Thyroid gland (tissue), 4 donors: ENCODE measurements around the gene IGF2R. TPM values are rescaled to one million over a fixed set of nuclear protein-coding genes. Genes with fewer than 3 reads are reported as not detected.
"Not testable (repeated sequence)": the region's sequence is repeated elsewhere in the genome, so short reads cannot be mapped to it uniquely, and the experiment has no call there.

Experiments used
- DNase-seq, 2 donors: peaks; one replicate each; pipeline ENCODE4 v3.0.0-alpha.2; 2019
- H3K27ac ChIP-seq, 3 donors: fragments of 200-600 bp; sonication (generic); 1 replicate in 2 of 3; 2 replicates in 1 of 3; pipeline ENCODE4 v1.5.1; 2016 to 2019; ENCODE audit warnings: mild to moderate bottlenecking in 1 of 3, moderate library complexity in 1 of 3
- H3K27me3 ChIP-seq: fragments of 200-600 bp; sonication (generic); one replicate; pipeline ENCODE4 v1.5.1; 2019
- H3K36me3 ChIP-seq, 2 donors: fragments of 200-600 bp; sonication (generic); one replicate each; pipeline ENCODE4 v1.5.1; 2016 to 2019
- H3K4me1 ChIP-seq, 2 donors: fragments of 200-600 bp; sonication (generic); one replicate each; pipeline ENCODE4 v1.5.1; 2017 to 2019
- H3K4me3 ChIP-seq, 3 donors: fragments of 200-600 bp; sonication (generic); replicated peaks in 1 of 3; 1 replicate in 2 of 3; 2 replicates in 1 of 3; pipeline ENCODE4 v1.5.1; 2016; ENCODE audit warnings: mild to moderate bottlenecking in 1 of 3
- H3K9me3 ChIP-seq: fragments of 200-600 bp; sonication (generic); one replicate; pipeline ENCODE4 v1.5.1; 2017
- CTCF ChIP-seq, 6 experiments: fragments of 200-600 bp in 3 of 6; fragments of 450-650 bp in 3 of 6; sonication (generic) in 3 of 6; IDR thresholded peaks; one replicate each; pipeline ENCODE4 v1.5.1; 2016 to 2019; ENCODE audit warnings: antibody characterized with exemption in 6 of 6, mild to moderate bottlenecking in 2 of 6, inconsistent platforms in 1 of 6, moderate library complexity in 1 of 6
- POLR2A ChIP-seq, 2 donors: fragments of 450-650 bp; IDR thresholded peaks; one replicate each; pipeline ENCODE4 v1.6.1; 2017; ENCODE audit warnings: antibody characterized with exemption in 2 of 2, mild to moderate bottlenecking in 2 of 2, moderate library complexity in 1 of 2
- WGBS, 2 donors: methylation state at CpG; one replicate each; pipeline ENCODE4 v1.1.5; 2017; 5-methylcytosine and 5-hydroxymethylcytosine counted together
- intact Hi-C: fragments of 100-400 bp; cut with DNase I; formaldehyde crosslinking; loops from one replicate; pipeline ENCODE4 v1.15.1; 2023
- total RNA-seq, 4 donors: library from RNA; depleted of rRNA; stranded (reverse); fragments of >200 nt; gene quantifications; one replicate each; pipeline ENCODE4 v1.2.3, GENCODE V29; 2016

The IGF2R gene
- total RNA-seq, 4 donors from 2014 or later: 82.1 to 104 (median 94.2) TPM

- TF ChIP-seq POLR2A (IDR thresholded peaks at IDR 0.05): no peak
- TF ChIP-seq CTCF (IDR thresholded peaks at IDR 0.05): no peak
- Histone ChIP-seq H3K9me3 (no peaks in the 10 kb centered on the region), H3K4me1 (peaks cover 0 to 4% of the 10 kb centered on the region in 2 donors), H3K36me3 (no peaks in the 10 kb centered on the region), H3K27me3 (no peaks in the 10 kb centered on the region), H3K27ac (no peak overlapping the region), H3K4me3 (no peak overlapping the region)
- DNase-seq: no peak
- WGBS, 2 donors: 90 to 92% methylated on average over 13 of the region's 13 CpGs
- intact Hi-C loops: loop anchor here (5.0 kb wide), 1 partner anchor 318 kb away; no protein-coding TSS in a partner anchor
These were observed 170.0 kb downstream of the IGF2R start for GRCh38 chr6:160138839-160139419.

- H3K27me3 ChIP-seq: no peaks in the 10 kb centered on the region
- no peak overlapping the region for H3K27ac ChIP-seq
- no peaks in the 10 kb centered on the region for H3K9me3 ChIP-seq
- no peak for DNase-seq
- TF ChIP-seq POLR2A (IDR thresholded peaks at IDR 0.05) (no peak), CTCF (IDR thresholded peaks at IDR 0.05) (no peak)
- peaks cover 0 to 4% of the 10 kb centered on the region in 2 donors for H3K4me1 ChIP-seq
- H3K4me3 ChIP-seq: no peak overlapping the region
- H3K36me3 ChIP-seq: no peaks in the 10 kb centered on the region
- intact Hi-C loops: loop anchor here (5.0 kb wide), 1 partner anchor 318 kb away; no protein-coding TSS in a partner anchor
- WGBS, 2 donors: 92 to 96% methylated on average over 12 of the region's 12 CpGs
These were observed 170.6 kb downstream of the IGF2R start for GRCh38 chr6:160139420-160139851.

- H3K36me3 ChIP-seq, H3K9me3 ChIP-seq, H3K4me1 ChIP-seq, H3K27me3 ChIP-seq, H3K4me3 ChIP-seq, DNase-seq, intact Hi-C loops: not testable (repeated sequence)
- peak overlapping the region in 1 of 3 donors; percentile 12 for H3K27ac ChIP-seq
- WGBS, 2 donors: 79 to 96% methylated on average over 3 of the region's 3 CpGs
These were observed 171.6 kb downstream of the IGF2R start for GRCh38 chr6:160140493-160140892.

- intact Hi-C loops: no loop called here
- no peaks in the 10 kb centered on the region for H3K27me3 ChIP-seq
- 40 to 45% methylated on average over 5 of the region's 5 CpGs for WGBS, 2 donors
- H3K4me1 ChIP-seq: peaks cover 0 to 4% of the 10 kb centered on the region in 2 donors
- no peaks in the 10 kb centered on the region for H3K36me3 ChIP-seq
- peak in 1 of 2 donors; percentile 19 for DNase-seq
- peak overlapping the region in 1 of 3 donors; percentile 12 for H3K27ac ChIP-seq
- H3K9me3 ChIP-seq: no peaks in the 10 kb centered on the region
- no peak overlapping the region for H3K4me3 ChIP-seq
- TF ChIP-seq CTCF (IDR thresholded peaks at IDR 0.05) (no peak), POLR2A (IDR thresholded peaks at IDR 0.05) (no peak)
These were observed 172.3 kb downstream of the IGF2R start for GRCh38 chr6:160141001-160141726.

GRCh38 chr6:160142115-160142715, 173.3 kb downstream of the IGF2R start:
- no peaks in the 10 kb centered on the region for H3K27me3 ChIP-seq
- H3K27ac ChIP-seq: no peak overlapping the region
- H3K4me3 ChIP-seq: no peak overlapping the region
- intact Hi-C loops: no loop called here
- H3K9me3 ChIP-seq: no peaks in the 10 kb centered on the region
- DNase-seq: no peak
- 87 to 88% methylated on average over 7 to 8 of the region's 8 CpGs for WGBS, 2 donors
- TF ChIP-seq CTCF (IDR thresholded peaks at IDR 0.05) (no peak), POLR2A (IDR thresholded peaks at IDR 0.05) (no peak)
- peaks cover 0 to 4% of the 10 kb centered on the region in 2 donors for H3K4me1 ChIP-seq
- no peaks in the 10 kb centered on the region for H3K36me3 ChIP-seq
